Tibial nerve (tissue), 4 donors: ENCODE measurements around the gene F10. TPM values are rescaled to one million over a fixed set of nuclear protein-coding genes. Genes with fewer than 3 reads are reported as not detected.

Source experiments
- DNase-seq, 2 donors: peaks; one replicate each; pipeline ENCODE4 v3.0.0-alpha.2; 2019; ENCODE audit warnings: low spot score in 2 of 2
- H3K27ac ChIP-seq, 4 donors: fragments of 200-600 bp; sonication (generic) in 3 of 4; one replicate each; pipeline ENCODE4 v1.5.1; 2017 to 2019; ENCODE audit warnings: mild to moderate bottlenecking in 1 of 4
- H3K27me3 ChIP-seq, 2 donors: fragments of 200-600 bp; sonication (generic) in 1 of 2; one replicate each; pipeline versions ENCODE4 v1.5.1 to v1.6.0; 2017 to 2019
- H3K36me3 ChIP-seq, 3 donors: fragments of 200-600 bp; sonication (generic); one replicate each; pipeline ENCODE4 v1.5.1; 2018 to 2019
- H3K4me1 ChIP-seq, 4 donors: fragments of 200-600 bp; sonication (generic) in 3 of 4; one replicate each; pipeline ENCODE4 v1.5.1; 2017 to 2019
- H3K4me3 ChIP-seq, 4 donors: fragments of 200-600 bp; sonication (generic) in 3 of 4; one replicate each; pipeline ENCODE4 v1.5.1; 2017 to 2019; ENCODE audit warnings: mild to moderate bottlenecking in 1 of 4, moderate library complexity in 1 of 4
- H3K9me3 ChIP-seq, 4 donors: fragments of 200-600 bp; sonication (generic) in 3 of 4; one replicate each; pipeline ENCODE4 v1.5.1; 2017 to 2019
- EP300 ChIP-seq, 2 donors: sonication (generic); formaldehyde crosslinking; IDR thresholded peaks; one replicate each; pipeline ENCODE4 v1.6.1; 2017; ENCODE audit warnings: antibody characterized with exemption in 2 of 2, mild to moderate bottlenecking in 1 of 2
- POLR2A ChIP-seq, 2 donors: fragments of 450-650 bp; IDR thresholded peaks; one replicate each; pipeline ENCODE4 v1.6.1; 2017; ENCODE audit warnings: antibody characterized with exemption in 2 of 2, mild to moderate bottlenecking in 2 of 2, moderate library complexity in 2 of 2
- whole genome bisulfite sequencing, 2 donors: methylation state at CpG; one replicate each; pipeline ENCODE4 v1.1.5; 2018; 5-methylcytosine and 5-hydroxymethylcytosine counted together
- total RNA-seq, 4 donors: library from RNA; depleted of rRNA; stranded (reverse); fragments of >200 nt; gene quantifications; one replicate each; pipeline ENCODE4 v1.1.0, GENCODE V29; 2016
- TF ChIP-seq, protein P1 (sequence below), 5 experiments: fragments of 200-600 bp in 3 of 5; fragments of 450-650 bp in 2 of 5; sonication (generic) in 3 of 5; IDR thresholded peaks; one replicate each; pipeline ENCODE4 v1.5.1; 2016 to 2019; ENCODE audit warnings: antibody characterized with exemption in 5 of 5, mild to moderate bottlenecking in 3 of 5, moderate library complexity in 2 of 5

Gene F10
- total RNA-seq, 4 donors from 2014 or later = 12.0 to 44.3 (median 17.3) TPM

DNA sequence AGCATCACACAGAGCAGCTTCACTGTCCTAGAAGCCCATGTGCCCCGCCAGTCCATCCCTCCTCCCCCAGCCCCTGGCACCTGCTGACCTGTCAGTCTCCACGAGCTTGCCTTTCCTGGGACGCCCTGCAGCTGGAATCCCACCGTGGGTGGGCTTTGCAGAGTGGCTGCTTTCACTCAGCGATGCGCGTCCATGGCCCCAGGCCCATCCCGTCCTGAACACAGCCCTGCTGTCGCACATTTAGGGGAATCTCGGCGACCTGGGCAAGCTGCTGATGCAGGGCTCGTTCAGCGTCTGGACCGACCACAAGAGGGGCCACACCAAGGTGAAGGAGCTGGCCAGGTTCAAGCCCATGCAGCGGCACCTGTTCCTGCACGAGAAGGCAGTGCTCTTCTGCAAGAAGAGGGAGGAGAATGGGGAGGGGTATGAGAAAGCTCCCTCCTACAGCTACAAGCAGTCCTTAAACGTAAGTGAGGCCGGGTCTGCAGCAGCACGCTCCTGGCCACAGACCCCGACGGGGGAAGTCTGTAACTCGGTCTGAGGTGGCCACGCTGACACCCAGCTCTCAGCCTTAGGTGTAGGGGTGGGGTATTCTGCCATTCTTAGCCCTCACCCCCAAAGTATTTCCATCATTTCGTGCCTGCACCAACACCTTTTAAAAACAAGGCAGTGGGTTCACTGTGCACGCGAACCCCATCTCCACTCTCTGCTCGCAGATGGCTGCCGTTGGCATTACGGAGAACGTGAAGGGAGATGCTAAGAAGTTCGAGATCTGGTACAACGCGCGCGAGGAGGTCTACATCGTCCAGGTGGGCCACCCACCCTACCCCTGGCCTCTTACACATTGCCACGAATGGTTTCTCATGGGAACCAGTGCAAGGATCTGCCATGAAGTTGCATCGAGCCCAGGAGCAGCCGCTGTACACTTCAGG is 35.3 kb upstream of the F10 start:
- peaks cover 0 to 9% (median 0%) of the 10 kb centered on the region in 4 donors for H3K4me1 ChIP-seq
- TF ChIP-seq POLR2A (IDR thresholded peaks at IDR 0.05) (no peak), EP300 (IDR thresholded peaks at IDR 0.05) (no peak)
- TF ChIP-seq, protein P1, sequence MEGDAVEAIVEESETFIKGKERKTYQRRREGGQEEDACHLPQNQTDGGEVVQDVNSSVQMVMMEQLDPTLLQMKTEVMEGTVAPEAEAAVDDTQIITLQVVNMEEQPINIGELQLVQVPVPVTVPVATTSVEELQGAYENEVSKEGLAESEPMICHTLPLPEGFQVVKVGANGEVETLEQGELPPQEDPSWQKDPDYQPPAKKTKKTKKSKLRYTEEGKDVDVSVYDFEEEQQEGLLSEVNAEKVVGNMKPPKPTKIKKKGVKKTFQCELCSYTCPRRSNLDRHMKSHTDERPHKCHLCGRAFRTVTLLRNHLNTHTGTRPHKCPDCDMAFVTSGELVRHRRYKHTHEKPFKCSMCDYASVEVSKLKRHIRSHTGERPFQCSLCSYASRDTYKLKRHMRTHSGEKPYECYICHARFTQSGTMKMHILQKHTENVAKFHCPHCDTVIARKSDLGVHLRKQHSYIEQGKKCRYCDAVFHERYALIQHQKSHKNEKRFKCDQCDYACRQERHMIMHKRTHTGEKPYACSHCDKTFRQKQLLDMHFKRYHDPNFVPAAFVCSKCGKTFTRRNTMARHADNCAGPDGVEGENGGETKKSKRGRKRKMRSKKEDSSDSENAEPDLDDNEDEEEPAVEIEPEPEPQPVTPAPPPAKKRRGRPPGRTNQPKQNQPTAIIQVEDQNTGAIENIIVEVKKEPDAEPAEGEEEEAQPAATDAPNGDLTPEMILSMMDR (IDR thresholded peaks at IDR 0.05) = no peak
- no peak for DNase-seq
- WGBS, 2 donors = 87 to 89% methylated on average over 36 to 39 of the region's 39 CpGs
- H3K27me3 ChIP-seq = no peaks in the 10 kb centered on the region
- H3K4me3 ChIP-seq = no peak overlapping the region
- H3K9me3 ChIP-seq = no peaks in the 10 kb centered on the region
- H3K36me3 ChIP-seq = peaks cover 0 to 24% (median 0%) of the 10 kb centered on the region in 3 donors
- no peak overlapping the region for H3K27ac ChIP-seq

DNA sequence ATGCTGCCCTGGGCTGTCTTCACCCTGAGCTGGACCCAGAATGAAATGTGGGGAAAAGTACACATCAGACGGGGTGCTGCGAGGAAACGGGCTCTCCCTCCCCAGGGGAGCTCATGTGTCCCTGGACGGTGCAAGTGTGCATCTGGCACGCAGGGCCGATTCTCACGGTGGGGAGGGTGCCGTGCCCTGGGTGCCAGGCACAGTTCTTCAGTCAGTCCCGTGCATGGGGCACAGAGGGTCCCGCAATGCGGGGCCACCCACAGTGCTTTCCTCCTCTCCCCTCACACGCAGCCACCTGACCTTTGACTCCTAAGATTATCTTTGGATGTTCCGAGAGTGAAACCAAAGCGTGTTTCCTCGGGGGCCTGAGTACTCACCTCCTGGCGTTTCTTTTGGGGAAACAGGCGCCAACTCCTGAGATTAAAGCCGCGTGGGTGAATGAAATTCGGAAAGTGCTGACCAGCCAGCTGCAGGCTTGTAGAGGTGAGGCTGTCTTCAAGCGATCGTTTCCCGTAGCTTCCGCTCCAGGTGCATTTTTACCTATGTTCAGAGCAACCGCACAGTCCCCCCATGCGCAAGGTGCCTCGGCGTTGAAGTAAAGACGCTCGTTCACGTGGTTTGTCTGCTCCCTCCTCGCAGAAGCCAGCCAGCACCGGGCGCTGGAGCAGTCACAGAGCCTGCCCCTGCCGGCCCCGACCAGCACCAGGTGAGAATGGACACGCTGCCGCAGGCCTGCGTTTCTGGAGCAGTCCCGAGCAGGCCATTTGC is 34.5 kb upstream of the F10 start:
- no peak for DNase-seq
- no peaks in the 10 kb centered on the region for H3K9me3 ChIP-seq
- no peak overlapping the region for H3K27ac ChIP-seq
- no peaks in the 10 kb centered on the region for H3K27me3 ChIP-seq
- peaks cover 0 to 24% (median 0%) of the 10 kb centered on the region in 3 donors for H3K36me3 ChIP-seq
- peaks cover 0 to 9% (median 0%) of the 10 kb centered on the region in 4 donors for H3K4me1 ChIP-seq
- TF ChIP-seq POLR2A (IDR thresholded peaks at IDR 0.05) = no peak
- TF ChIP-seq EP300 (IDR thresholded peaks at IDR 0.05) = no peak
- TF ChIP-seq, protein P1 (IDR thresholded peaks at IDR 0.05) = no peak
- WGBS, 2 donors = 85 to 93% methylated on average over 35 to 40 of the region's 40 CpGs
- no peak overlapping the region for H3K4me3 ChIP-seq

DNA sequence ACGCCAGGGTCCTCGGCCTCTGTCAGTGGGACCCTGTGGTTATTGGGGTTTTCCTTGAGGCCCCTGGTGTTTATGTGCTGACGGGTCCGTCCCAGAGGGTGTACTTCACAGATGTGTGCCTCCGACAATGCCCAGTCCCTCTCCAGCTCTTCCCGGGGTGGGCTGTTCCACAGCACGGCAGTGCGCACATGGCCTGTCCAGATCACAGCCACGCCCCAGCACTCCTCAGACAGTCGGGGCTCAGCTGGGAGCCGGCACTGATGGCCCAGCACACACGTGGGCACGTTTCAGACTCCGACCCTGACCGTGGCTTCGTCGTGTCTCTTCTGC is 33.9 kb upstream of the F10 start:
- Histone ChIP-seq H3K9me3 (no peaks in the 10 kb centered on the region), H3K4me1 (peaks cover 0 to 5% (median 0%) of the 10 kb centered on the region in 4 donors), H3K27ac (no peak overlapping the region), H3K27me3 (peaks cover 0 to 2% of the 10 kb centered on the region in 2 donors), H3K4me3 (no peak overlapping the region), H3K36me3 (peaks cover 0 to 24% (median 0%) of the 10 kb centered on the region in 3 donors)
- DNase-seq = no peak
- TF ChIP-seq, protein P1 (IDR thresholded peaks at IDR 0.05) = no peak
- TF ChIP-seq EP300 (IDR thresholded peaks at IDR 0.05) (no peak), POLR2A (IDR thresholded peaks at IDR 0.05) (no peak)
- 62 to 84% methylated on average over 15 to 17 of the region's 17 CpGs for WGBS, 2 donors

DNA sequence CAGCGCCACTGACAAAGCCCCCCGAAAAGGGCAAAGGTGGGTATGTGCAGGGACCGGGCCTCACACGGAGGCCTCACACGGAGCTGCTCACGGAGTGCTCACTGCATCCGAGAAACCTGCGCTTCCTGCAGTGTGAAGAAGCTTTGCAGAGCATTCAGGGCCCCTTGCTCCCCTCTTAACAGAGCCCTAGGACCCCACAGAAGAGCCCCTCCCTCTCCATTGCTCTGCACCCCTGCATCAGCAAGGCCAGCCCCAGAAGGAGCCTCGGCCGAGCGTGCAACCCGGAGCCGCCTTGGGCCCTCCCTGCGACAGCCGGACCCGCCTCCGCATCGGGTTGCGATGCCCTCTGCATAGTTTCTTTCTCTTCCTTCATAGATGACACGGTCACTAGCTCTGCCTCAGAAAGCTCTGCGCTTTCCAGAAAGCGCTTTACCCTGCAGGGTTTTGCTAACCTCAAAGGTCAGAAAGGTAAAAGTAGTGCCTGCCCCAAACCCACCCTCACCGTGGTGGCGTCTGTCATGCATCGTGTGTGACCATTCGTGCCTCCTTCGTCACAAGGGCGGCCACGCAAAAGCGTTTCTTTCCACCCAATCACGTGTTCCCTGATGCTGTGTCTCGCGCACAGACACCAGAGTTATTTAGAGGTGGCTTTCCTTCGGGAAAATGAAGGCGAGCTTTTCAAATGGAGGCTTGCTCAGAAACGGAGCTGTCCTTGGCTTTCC is 32.7 kb upstream of the F10 start:
- TF ChIP-seq EP300 (IDR thresholded peaks at IDR 0.05) = no peak
- TF ChIP-seq, protein P1 (IDR thresholded peaks at IDR 0.05) = no peak
- no peak for TF ChIP-seq POLR2A (IDR thresholded peaks at IDR 0.05)
- 73 to 76% methylated on average over 35 to 36 of the region's 36 CpGs for WGBS, 2 donors
- DNase-seq = no peak
- Histone ChIP-seq H3K27ac (no peak overlapping the region), H3K4me1 (no peaks in the 10 kb centered on the region), H3K27me3 (peaks cover 0 to 3% of the 10 kb centered on the region in 2 donors), H3K9me3 (no peaks in the 10 kb centered on the region), H3K36me3 (peaks cover 0 to 24% (median 0%) of the 10 kb centered on the region in 3 donors), H3K4me3 (no peak overlapping the region)
